Measurements from ENCODE around the gene PROZ. TPM values are rescaled to one million over a fixed set of nuclear protein-coding genes. Genes with fewer than 3 reads are reported as not detected.

The PROZ gene
- total and polyA plus RNA-seq, 2 of the 13 experiments (the other 11 are each of a cell fraction or from before 2014, with no cell fraction given): 5.6 to 22.5 TPM

- FAIRE-seq (no peak), ATAC-seq (no peak), DNase-seq (ENCODE audit: low spot score) (no peak)
- CTCF ChIA-PET (ENCODE audit: low intra/inter-chr PET ratio, low total read pairs): no interaction called here
- in situ Hi-C loops (cut with HindIII; ENCODE audit: extremely low pct_ligation_motif_present, low pct_unique_long_range_greater_than_20kb): no loop called here
- Histone ChIP-seq H2AFZ (ENCODE audit: low read length) (no peak overlapping the region), H3K4me3 (replicated peaks in 1 of 3; ENCODE audit: insufficient read depth in 1 of 3, low read depth in 2 of 3, low read length in 3 of 3) (no peak overlapping the region), H3K9ac (ENCODE audit: insufficient read depth, low read depth, low read length) (no peak overlapping the region), H3K27ac (ENCODE audit: extremely low read length, insufficient read depth, low read length) (peak overlapping the region; percentile 72), H3K4me1 (ENCODE audit: insufficient read depth, low read length) (peaks cover 49% of the 10 kb centered on the region), H4K20me1 (ENCODE audit: insufficient read depth, low read length) (no peaks in the 10 kb centered on the region), H3K27me3 (ENCODE audit: control insufficient read depth in 1 of 2, insufficient read depth in 2 of 2, low read length in 2 of 2) (no peaks in the 10 kb centered on the region), H3K4me2 (ENCODE audit: low read depth, low read length) (no peak overlapping the region; the same call in 1 of the 2 replicates), H3K36me3 (replicated peaks in 1 of 2; ENCODE audit: control insufficient read depth in 1 of 2, insufficient read depth in 2 of 2, low read length in 2 of 2) (peaks cover 5 to 18% of the 10 kb centered on the region in 2 experiments; a peak in 3 of 5 replicates), H3K9me3 (ENCODE audit: low read length) (no peaks in the 10 kb centered on the region), H3K79me2 (ENCODE audit: insufficient read depth, low read length) (no peaks in the 10 kb centered on the region)
- intact Hi-C loops (cut with micrococcal nuclease; ENCODE audit: unreplicated experiment): no loop called here
- 91% methylated on average over 11 of the region's 11 CpGs for WGBS (ENCODE audit: low lambda C conversion rate)
- no TSS peak for BruUV-seq (replicated peaks)
- TF ChIP-seq ZNF652 (CRISPR knock-in tag; IDR thresholded peaks at IDR 0.05; ENCODE audit: borderline replicate concordance, low read depth) (no peak), ZNF687 (CRISPR knock-in tag; IDR thresholded peaks at IDR 0.05) (0 out of 2 replicates have a peak, but pooled peaks have one; percentile 34)
- POLR2A ChIA-PET: interaction anchor here (2.2 to 2.3 kb wide), 2 partner anchors 12 to 14 kb away, joined by 7 to 32 read pairs; partner anchors contain the start of gene F10
Observed at GRCh38 chr13:113137691-113138298, 20.7 kb upstream of the PROZ start.

Data from HepG2 (cell line).